RWPE1 (cell line): ENCODE results near the gene ASF1B.
A peak's percentile ranks its signal among the peaks of the same experiment; 100 is the strongest.

Experiments used
- CTCF ChIA-PET: fragments of 350-600 bp; sonication (Branson Sonifier 250); formaldehyde crosslinking; extraction: SDS; loops from one replicate; lab custom pipeline; 2021; lab: Yijun Ruan, JAX
- POLR2A ChIA-PET: fragments of 400-600 bp; formaldehyde crosslinking; extraction: SDS; loops from one replicate; lab custom pipeline; 2020; ENCODE audit warnings: antibody characterized with exemption; ENCODE audit not compliant: low non-redundant PET; lab: Yijun Ruan, JAX
- DNase-seq: peaks from one replicate; pipeline ENCODE4 v3.0.0; 2012; ENCODE audit warnings: low spot score
- H3K27ac ChIP-seq: fragments of 450-650 bp; 2 replicates; pipeline ENCODE4 v1.5.1; 2017
- TF ChIP-seq, protein P1 (sequence below): fragments of 450-650 bp; conservative IDR thresholded peaks from 2 replicates; pipeline ENCODE4 v1.5.1; 2017; ENCODE audit warnings: low read depth, mild to moderate bottlenecking

Gene ASF1B

DNA sequence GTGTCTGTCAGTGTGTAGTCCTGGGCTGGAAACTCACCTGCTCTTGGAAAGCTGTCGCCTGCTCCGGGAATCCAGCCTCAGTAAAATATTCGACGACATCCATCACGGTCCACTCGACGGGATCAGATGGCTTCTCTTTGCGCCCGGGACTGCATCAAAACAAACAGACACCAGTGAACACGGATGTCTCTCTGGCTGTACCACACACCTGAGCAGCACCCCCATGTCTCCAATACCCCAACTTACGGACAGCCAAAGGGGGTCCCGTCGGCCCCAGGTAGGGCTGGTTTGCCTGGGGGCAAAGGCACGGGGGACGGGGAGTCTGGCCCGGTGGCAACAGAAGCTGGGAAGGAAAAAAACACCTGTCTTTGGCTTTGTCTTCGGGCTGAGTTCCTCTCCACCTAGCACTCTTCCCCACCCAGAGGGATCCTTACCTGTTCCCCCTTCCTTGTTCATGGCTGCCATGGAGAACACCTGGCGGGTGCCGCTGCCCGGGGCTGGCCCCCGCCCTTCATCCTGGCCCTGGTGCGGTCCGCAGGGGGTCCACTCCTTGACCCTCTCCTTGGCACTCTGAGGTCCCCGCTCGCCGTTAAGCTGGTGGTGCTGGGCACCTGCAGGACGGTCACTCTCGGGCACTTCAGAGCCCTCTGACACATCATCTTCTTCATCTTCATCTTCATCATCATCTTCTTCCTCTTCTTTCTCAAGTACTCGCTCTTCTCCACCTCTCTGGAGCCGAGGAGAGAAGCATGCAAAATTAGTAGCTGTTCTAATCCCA lies 47.6 kb downstream of the ASF1B start:
- peak overlapping the region; percentile 92 for H3K27ac ChIP-seq
- POLR2A ChIA-PET, result no interaction called here
- CTCF ChIA-PET, result interaction anchor here (0.5 to 0.6 kb wide), 3 partner anchors 30 to 259 kb away, joined by 3 to 4 read pairs (median 3); no protein-coding TSS in a partner anchor
- TF ChIP-seq, protein P1, sequence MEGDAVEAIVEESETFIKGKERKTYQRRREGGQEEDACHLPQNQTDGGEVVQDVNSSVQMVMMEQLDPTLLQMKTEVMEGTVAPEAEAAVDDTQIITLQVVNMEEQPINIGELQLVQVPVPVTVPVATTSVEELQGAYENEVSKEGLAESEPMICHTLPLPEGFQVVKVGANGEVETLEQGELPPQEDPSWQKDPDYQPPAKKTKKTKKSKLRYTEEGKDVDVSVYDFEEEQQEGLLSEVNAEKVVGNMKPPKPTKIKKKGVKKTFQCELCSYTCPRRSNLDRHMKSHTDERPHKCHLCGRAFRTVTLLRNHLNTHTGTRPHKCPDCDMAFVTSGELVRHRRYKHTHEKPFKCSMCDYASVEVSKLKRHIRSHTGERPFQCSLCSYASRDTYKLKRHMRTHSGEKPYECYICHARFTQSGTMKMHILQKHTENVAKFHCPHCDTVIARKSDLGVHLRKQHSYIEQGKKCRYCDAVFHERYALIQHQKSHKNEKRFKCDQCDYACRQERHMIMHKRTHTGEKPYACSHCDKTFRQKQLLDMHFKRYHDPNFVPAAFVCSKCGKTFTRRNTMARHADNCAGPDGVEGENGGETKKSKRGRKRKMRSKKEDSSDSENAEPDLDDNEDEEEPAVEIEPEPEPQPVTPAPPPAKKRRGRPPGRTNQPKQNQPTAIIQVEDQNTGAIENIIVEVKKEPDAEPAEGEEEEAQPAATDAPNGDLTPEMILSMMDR, result no peak
- no peak for DNase-seq

DNA sequence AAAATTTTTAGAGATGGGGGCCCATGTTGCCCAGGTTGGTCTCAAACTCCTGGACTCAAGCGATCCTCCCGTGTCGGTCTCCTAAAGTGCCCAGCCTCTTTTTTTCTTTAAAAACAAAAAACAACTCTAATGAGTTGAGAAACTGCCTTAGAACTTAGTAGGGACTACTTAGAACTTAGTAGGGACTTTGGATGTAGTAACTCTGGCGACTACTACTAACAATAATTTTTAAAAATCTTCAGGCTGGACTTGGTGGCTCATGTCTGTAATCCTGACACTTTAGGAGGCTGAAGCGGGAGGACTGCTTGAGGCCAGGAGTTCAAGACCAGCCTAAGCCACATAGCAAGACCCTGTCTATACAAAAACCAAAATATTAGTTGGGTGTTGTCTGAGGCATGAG lies 50.3 kb downstream of the ASF1B start:
- ChIA-PET CTCF (no interaction called here), POLR2A (no interaction called here)
- no peak overlapping the region for H3K27ac ChIP-seq
- no peak for DNase-seq
- TF ChIP-seq, protein P1, result no peak

DNA sequence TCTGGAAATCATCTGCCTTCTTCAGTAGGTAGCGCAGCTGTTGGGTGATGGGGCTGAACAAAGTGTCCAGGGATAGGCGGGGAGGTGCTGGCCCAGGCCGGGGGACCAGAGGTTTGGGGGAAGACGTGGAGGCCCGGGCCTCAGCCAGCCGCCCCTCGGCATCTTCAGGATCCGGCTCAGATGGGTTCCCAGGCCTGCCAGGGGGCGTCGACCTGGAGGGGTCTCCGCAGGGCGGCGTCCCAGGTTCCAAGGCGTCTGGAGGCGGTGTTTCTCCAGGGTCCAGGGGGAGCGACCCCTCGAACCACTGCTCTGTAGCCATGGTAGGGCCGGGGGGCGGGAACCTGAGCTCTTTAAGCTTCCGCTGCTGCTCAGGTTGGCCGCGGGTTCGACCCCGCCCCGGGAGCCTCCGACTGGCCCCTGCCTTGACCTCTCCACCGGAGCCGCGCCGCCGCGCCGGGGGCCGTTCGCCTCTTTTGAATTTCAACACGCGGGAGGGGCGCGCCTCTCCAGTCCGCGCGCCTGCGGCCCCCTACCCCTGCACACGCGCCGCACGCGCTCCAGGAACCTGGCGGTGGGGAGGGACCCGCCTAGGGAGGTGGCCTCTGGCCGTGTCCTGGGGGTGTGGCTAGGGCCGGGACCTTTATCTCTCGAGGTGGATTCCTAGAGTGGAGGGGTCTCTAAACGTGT lies 50.9 kb downstream of the ASF1B start, which contains the start of gene C19orf67:
TSS of gene C19orf67 (minus strand) at position 475 of the 687 bp plus-strand sequence. CDS start at position 319, 156 bp downstream.
- DNase-seq, result no peak
- TF ChIP-seq, protein P1, result no peak
- CTCF ChIA-PET, result no interaction called here
- H3K27ac ChIP-seq, result peak within 1 kb of the TSS; percentile 51
- POLR2A ChIA-PET, result no interaction called here

DNA sequence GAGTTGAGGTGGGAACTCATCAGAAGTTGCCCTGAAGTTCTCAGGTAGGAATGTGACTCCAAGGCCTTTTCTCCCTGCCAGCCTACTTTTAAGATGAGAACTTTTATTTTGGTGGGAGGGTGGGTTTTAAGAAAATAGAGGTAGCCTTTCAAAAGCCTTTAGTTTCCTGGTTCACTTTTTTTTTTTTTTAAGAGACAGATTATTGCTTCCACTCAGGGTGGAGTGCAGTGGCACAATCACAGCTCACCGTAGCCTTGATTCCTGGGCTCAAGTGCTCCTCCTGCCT lies 53.8 kb downstream of the ASF1B start:
- ChIA-PET POLR2A (no interaction called here), CTCF (interaction anchor here (0.5 to 2.5 kb wide), 3 partner anchors 9 to 483 kb away, joined by 3 to 10 read pairs (median 4); partner anchors contain the start of gene ASF1B)
- no peak for DNase-seq
- H3K27ac ChIP-seq, result peak overlapping the region; percentile 85
- TF ChIP-seq, protein P1, result no peak

DNA sequence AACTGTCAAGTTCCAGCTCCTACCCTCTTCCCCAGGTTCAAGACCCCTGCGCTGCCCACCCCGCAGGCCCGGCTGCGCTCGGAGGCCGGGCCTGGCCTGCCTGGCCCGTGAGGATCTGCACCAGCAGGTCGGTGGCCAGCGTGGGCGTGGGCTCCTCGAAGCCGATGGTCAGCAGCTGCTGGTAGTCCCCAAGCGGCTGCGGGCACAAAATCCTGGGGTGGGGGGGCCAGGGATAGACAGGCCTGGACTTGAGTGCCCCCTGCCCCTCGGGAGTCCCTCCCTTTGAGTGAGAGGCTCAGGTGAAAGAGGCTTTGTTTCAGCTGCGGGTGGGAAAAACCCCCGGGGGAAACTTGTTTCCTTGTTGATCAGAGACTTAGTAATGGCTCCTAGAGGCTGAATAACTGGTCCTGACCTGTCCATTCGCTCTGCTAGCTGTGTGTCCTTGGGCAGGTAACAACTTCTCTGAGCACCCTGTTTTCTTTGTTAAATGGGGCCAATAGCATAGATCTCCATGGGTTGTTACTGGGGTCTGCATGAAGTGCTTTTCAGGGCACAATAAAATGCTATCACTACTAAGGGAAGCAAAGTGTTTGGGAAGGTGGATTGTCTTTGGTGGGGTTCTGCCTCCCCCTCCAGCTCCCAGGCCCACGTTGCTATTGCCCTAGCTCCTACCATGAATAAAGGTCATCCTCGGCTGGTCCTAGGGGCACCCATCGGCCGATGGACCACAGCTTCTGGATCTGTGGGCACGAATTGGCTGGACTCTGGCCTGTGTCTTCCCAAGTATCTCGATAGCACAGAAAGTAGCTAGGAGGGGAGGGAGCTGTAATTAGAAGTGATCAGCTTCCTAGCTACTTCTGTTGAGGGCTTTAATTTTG lies 54.4 kb downstream of the ASF1B start:
- DNase-seq, result no peak
- CTCF ChIA-PET, result interaction anchor here (0.5 to 2.5 kb wide), 5 partner anchors 9 to 483 kb away, joined by 3 to 10 read pairs (median 3); partner anchors contain the start of genes ASF1B and MISP3
- H3K27ac ChIP-seq, result peak overlapping the region; percentile 85
- TF ChIP-seq, protein P1, result no peak
- POLR2A ChIA-PET, result interaction anchor here (0.5 to 0.6 kb wide), 2 partner anchors 108 to 242 kb away, joined by 3 to 4 read pairs; no protein-coding TSS in a partner anchor
